Pancreas (tissue), 10 donors: ENCODE results near the gene PABPC5. TPM values are rescaled to one million over a fixed set of nuclear protein-coding genes. Genes with fewer than 3 reads are reported as not detected.

Experiments
- ATAC-seq, 4 donors: fragments of 200-7000 bp; cut with Tn5 transposase; one replicate each; pipeline versions ENCODE4 v1.8.0 to v1.9.1; 2020; ENCODE audit warnings: mild to moderate bottlenecking in 4 of 4, moderate library complexity in 4 of 4
- DNase-seq, 6 donors: peaks; one replicate each; pipeline ENCODE4 v3.0.0-alpha.2; 2020
- FAIRE-seq: peaks from 2 replicates; lab custom pipeline; 2012; peaks lifted over from hg19 to GRCh38; lab: Jason Lieb, UNC
- H3K27ac ChIP-seq, 4 donors: fragments of 200-600 bp; sonication (generic); 1 replicate in 3 of 4; 2 replicates in 1 of 4; pipeline versions ENCODE4 v1.5.0 to v1.8.0; 2020
- H3K27me3 ChIP-seq, 4 donors: fragments of 200-600 bp; one replicate each; pipeline ENCODE4 v1.8.0; 2021
- H3K36me3 ChIP-seq, 3 donors: fragments of 200-600 bp; sonication (generic) in 1 of 3; one replicate each; pipeline versions ENCODE4 v1.5.0 to v1.8.0; 2020 to 2021
- H3K4me1 ChIP-seq, 3 donors: fragments of 200-600 bp; one replicate each; pipeline ENCODE4 v1.8.0; 2021
- H3K4me3 ChIP-seq, 4 donors: fragments of 200-600 bp; sonication (generic) in 2 of 4; one replicate each; pipeline versions ENCODE4 v1.5.0 to v1.8.0; 2020 to 2021
- H3K9me3 ChIP-seq, 4 donors: fragments of 200-600 bp; one replicate each; pipeline ENCODE4 v1.8.0; 2021
- CTCF ChIP-seq, 4 donors: fragments of 200-600 bp; sonication (generic) in 3 of 4; IDR thresholded peaks; one replicate each; pipeline versions ENCODE4 v1.5.0 to v1.8.0; 2021; ENCODE audit warnings: antibody characterized with exemption in 4 of 4
- WGBS, 2 donors: extraction: QIAGEN DNeasy Blood & Tissue Kit; methylation state at CpG; one replicate each; pipeline ENCODE4 v1.1.7; 2013; 5-methylcytosine and 5-hydroxymethylcytosine counted together
- intact Hi-C, 3 donors: fragments of 100-400 bp; cut with DNase I; formaldehyde crosslinking; loops; one replicate each; pipeline versions ENCODE4 v1.11.1 to v1.14.2; 2022
- polyA plus RNA-seq, 2 donors: library from polyadenylated mRNA; stranded (reverse); fragments of 200-250 nt; gene quantifications; one replicate each; pipeline ENCODE4 v1.2.3, GENCODE V29; 2013
- total RNA-seq, 6 donors: library from RNA; stranded (reverse); fragmentation: NEBNext Ultra II Directional in 4 of 6; extraction: Animal tissue kit (Norgen Biotek cat#: 25700) in 4 of 6; gene quantifications; one replicate each; pipeline versions ENCODE4 v1.2.1 to v1.2.4, GENCODE V29; 2021 to 2023
- donor health status: healthy with polysubstance abuse.
- donor health status: DM: no; HTN: no; CAD: no; lungs with moderate emphysema.
- donor health status: DM: no; HTN: no; CAD: no.
- donor health status: control.
- donor health status: control.
- donor health status: Bipolar disorder and iron deficiency.
- donor health status: DM: yes; HTN: yes; CAD: no.
- donor health status: DM: no; HTN: no; CAD: no.
- donor health status: DM: no; HTN: no; CAD: no.
- donor health status: DM: yes; HTN: yes; CAD: no.

Gene PABPC5
- total RNA-seq (under 1 TPM; 0.09 to 0.41 (median 0.18) TPM), polyA plus RNA-seq (under 1 TPM; 0.19 to 0.49 TPM)

GRCh38 chrX:91434351-91435168 lies at the start of gene PABPC5:
TSS of gene PABPC5 (plus strand) at chrX:91434839. CDS start at chrX:91435578, 739 bp downstream.
- H3K4me1 ChIP-seq, result no peaks in the 10 kb centered on the region
- DNase-seq, result peak; percentile 13 to 64 (median 46)
- no peak for TF ChIP-seq CTCF (IDR thresholded peaks at IDR 0.05)
- no peaks in the 10 kb centered on the region for H3K36me3 ChIP-seq
- peak within 1 kb of the TSS in 2 of 4 donors; percentile 24 to 35 for H3K4me3 ChIP-seq
- peak within 1 kb of the TSS in 1 of 4 donors; percentile 16 for H3K27ac ChIP-seq
- peaks cover 0 to 18% (median 9%) of the 10 kb centered on the region in 4 donors for H3K27me3 ChIP-seq
- H3K9me3 ChIP-seq, result no peaks in the 10 kb centered on the region
- 4 to 12% methylated on average over 48 of the region's 48 CpGs for WGBS, 2 donors
- peak; percentile 61 to 96 (median 91) for ATAC-seq
- no peak for FAIRE-seq
- intact Hi-C loops, result no loop called here

DNA sequence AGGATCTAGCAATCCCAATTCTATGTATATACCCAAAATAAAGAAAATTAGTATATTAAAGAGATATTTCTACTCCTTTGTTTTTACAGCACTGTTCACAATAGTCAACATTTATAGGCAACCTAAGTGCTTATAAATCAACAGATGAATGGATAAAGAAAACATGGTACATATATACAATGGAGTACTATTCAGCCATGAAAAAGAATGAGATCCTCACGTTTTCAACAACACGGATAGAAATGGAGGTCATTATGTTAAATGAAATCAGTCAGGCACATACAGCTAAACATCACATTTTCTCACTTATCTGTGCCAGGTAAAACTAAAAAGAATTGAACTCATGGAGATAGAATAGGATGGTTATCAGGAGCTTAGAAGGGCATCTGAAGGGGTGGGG lies 45.6 kb upstream of the PABPC5 start:
- Histone ChIP-seq H3K4me3 (no peak overlapping the region), H3K4me1 (no peaks in the 10 kb centered on the region), H3K27me3 (peaks cover 0 to 12% (median 0%) of the 10 kb centered on the region in 4 donors), H3K9me3 (no peaks in the 10 kb centered on the region), H3K27ac (no peak overlapping the region), H3K36me3 (no peaks in the 10 kb centered on the region)
- FAIRE-seq (no peak), DNase-seq (no peak), ATAC-seq (no peak)
- 59 to 61% methylated on average over 2 of the region's 2 CpGs for WGBS, 2 donors
- intact Hi-C loops, result no loop called here
- no peak for TF ChIP-seq CTCF (IDR thresholded peaks at IDR 0.05)

DNA sequence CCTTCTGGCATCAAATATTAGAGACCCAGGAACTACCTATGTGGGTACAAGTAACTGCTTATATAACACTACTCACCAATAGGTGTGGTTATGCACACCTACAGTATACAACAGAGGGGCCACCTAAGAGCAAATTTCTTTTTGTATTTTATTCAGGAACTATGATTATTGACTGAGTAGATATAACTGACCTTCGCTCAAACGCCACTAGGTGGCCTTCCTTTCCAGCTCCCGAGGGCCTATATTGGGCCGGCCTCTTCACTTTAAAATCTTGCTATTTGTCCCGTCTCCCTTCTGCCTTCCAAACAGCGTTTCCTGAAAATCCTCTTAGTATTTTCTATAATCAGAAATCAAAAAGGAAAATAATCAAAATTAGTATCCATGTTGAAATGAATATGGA lies 19.9 kb upstream of the PABPC5 start:
- peak; percentile 17 for FAIRE-seq
- Histone ChIP-seq H3K4me3 (no peak overlapping the region), H3K27ac (no peak overlapping the region), H3K36me3 (no peaks in the 10 kb centered on the region), H3K27me3 (peaks cover 0 to 4% (median 1%) of the 10 kb centered on the region in 4 donors), H3K9me3 (no peaks in the 10 kb centered on the region), H3K4me1 (no peaks in the 10 kb centered on the region)
- ATAC-seq, result peak in 1 of 4 donors; percentile 39
- peak in 1 of 6 donors; percentile 11 for DNase-seq
- intact Hi-C loops, result no loop called here
- 14 to 24% methylated on average over 6 of the region's 6 CpGs for WGBS, 2 donors
- peak in 3 of 4 donors; percentile 14 to 24 (median 24) for TF ChIP-seq CTCF (IDR thresholded peaks at IDR 0.05)

GRCh38 chrX:91435395-91435794 lies 756 bp downstream of the PABPC5 start:
- H3K27ac ChIP-seq, result no peak overlapping the region
- DNase-seq (no peak), FAIRE-seq (no peak), ATAC-seq (peak in 2 of 4 donors; percentile 25 to 29)
- H3K4me1 ChIP-seq, result no peaks in the 10 kb centered on the region
- peak overlapping the region in 2 of 4 donors; percentile 24 to 35 for H3K4me3 ChIP-seq
- intact Hi-C loops, result no loop called here
- WGBS, 2 donors, result 35 to 37% methylated on average over 14 of the region's 14 CpGs
- no peak for TF ChIP-seq CTCF (IDR thresholded peaks at IDR 0.05)
- no peaks in the 10 kb centered on the region for H3K36me3 ChIP-seq
- no peaks in the 10 kb centered on the region for H3K9me3 ChIP-seq
- H3K27me3 ChIP-seq, result peaks cover 0 to 22% (median 10%) of the 10 kb centered on the region in 4 donors
